ENCODE results near the gene LRP10. TPM values are rescaled to one million over a fixed set of nuclear protein-coding genes. Genes with fewer than 3 reads are reported as not detected.
A peak's percentile ranks its signal among the peaks of the same experiment; 100 is the strongest.
"Not testable (repeated sequence)": the region's sequence is repeated elsewhere in the genome, so short reads cannot be mapped to it uniquely, and the experiment has no call there.

Gene LRP10
- total RNA-seq, 1 donor from 2014 or later: 34.8 TPM

GRCh38 chr14:22846811-22847307, 24.7 kb upstream of the LRP10 start:
- Histone ChIP-seq H3K27me3 (ENCODE audit: control insufficient read depth, insufficient read depth, low read length) (no peaks in the 10 kb centered on the region), H3K36me3 (ENCODE audit: control insufficient read depth, insufficient read depth, low read length) (peaks cover 44% of the 10 kb centered on the region), H3K4me3 (ENCODE audit: low read depth, low read length) (no peak overlapping the region)
- no peak for TF ChIP-seq CTCF (IDR thresholded peaks at IDR 0.05; ENCODE audit: insufficient read depth, low read length, severe bottlenecking)
- no peak for DNase-seq (ENCODE audit: low read depth)
- no peak for FAIRE-seq

DNA sequence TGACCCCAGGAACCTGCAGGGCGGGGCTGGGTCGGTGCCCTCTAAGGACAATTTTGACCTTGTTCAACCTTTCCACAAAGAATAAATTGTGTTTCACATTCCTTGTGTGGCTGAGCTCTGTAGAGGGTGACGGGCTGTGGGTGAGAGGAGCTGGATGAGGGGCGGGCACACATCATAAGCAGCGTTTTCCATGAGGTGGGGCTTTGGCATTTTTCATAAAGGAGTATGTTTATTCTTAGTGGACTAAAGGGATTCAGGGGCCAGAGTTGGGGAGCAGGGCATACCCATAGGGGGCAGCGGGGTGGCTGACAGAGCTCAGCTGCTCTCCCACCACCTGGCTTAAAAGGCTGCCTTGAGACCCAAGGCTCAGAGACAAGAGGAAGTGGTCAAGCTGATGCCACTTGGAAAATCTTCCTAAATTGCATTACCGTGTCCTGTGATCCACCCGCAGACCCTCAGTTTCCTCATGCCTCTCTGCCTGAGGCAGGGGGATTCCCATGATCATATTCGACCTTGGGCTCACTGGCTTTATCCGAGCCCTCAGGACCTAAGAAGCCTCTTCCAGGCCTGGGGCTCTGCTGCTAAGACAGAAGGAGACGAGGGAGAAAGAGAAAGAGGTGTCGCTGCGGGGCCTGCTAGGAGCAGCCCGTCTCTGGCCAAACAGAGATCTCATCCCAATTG, 23.7 kb upstream of the LRP10 start:
- peak; percentile 22 for TF ChIP-seq CTCF (IDR thresholded peaks at IDR 0.05; ENCODE audit: insufficient read depth, low read length, severe bottlenecking)
- FAIRE-seq (no peak), DNase-seq (ENCODE audit: low read depth) (no peak)

DNA sequence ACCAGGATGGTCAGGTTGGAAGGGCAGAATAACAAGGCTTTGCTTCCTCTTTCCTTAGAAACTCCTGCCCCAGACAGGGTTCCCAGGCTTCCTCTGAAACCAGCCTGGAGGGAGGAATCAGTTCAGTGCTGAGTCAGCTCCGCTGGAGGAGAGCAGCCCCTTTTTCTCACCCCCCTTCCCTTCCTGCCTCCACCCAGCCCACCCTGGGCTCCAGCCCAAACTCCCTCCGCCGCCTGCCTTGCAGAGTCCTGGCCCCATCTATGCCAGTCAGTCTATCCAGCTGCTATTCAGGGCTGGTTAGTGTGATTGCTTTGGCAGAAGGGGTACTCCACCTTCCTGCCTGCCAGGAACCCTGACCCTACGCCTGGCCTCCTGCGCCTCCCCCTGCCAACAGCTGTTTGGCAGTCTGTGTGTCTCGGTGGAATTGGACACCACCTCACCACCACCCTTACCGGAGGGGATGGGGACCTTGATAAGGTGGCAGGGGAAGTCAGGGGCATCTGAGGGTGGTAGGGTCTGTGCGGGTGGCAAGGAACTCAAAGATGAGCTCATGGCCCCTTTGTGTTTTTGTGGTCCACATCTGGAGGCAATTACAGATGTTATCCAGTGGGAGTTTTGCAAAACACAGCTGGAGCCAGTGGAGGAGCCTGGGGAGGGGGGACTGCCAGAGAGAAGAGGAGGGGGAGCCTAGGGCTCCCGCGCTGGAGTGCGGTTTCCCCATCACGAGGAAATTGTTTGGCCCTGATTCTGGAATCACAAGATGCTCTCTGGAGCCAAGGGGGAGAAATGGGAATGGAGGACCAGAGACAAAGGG, 23.0 kb upstream of the LRP10 start:
- no peak overlapping the region for H3K4me3 ChIP-seq (ENCODE audit: low read depth, low read length)
- FAIRE-seq: no peak

More for the DNA sequence above, 23.7 kb upstream of the LRP10 start:
- H3K36me3 ChIP-seq (ENCODE audit: control insufficient read depth, insufficient read depth, low read length): peaks cover 35% of the 10 kb centered on the region
- H3K27me3 ChIP-seq (ENCODE audit: control insufficient read depth, insufficient read depth, low read length): no peaks in the 10 kb centered on the region
- H3K4me3 ChIP-seq (ENCODE audit: low read depth, low read length): no peak overlapping the region

DNA sequence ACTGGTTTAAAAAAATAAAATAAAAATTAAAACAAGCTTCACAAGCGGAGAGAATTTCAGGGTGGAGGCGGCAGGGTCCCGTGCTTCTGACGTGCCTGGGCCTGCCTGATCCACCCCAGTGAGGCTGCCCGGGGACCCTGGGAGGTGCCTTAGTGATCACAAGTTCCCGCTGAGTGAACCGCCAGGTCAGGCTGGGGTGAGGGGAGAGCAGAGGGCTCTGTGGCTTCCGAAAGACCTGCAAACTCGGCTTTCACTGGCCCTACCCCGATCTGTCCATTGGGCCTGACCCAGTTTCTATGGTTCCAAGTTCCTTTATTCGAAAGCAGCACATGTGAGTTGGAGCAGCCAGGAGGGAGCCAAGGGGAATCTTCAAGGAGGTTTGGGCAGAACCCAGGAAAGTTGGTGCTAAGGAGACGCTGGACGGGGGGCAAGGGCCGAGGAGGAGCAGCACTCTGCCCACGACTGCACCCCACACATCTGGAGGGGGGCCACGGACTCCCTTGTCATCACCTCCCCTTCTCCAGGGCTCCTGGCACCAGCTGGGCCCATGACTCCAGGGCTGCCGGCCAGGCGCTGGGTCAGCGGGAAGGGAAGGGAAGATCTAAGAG, 22.2 kb upstream of the LRP10 start:
- no peak for FAIRE-seq
- no peak for TF ChIP-seq CTCF (IDR thresholded peaks at IDR 0.05; ENCODE audit: insufficient read depth, low read length, severe bottlenecking)
- H3K4me3 ChIP-seq (ENCODE audit: low read depth, low read length): no peak overlapping the region
- DNase-seq (ENCODE audit: low read depth): peak; percentile 48
- no peaks in the 10 kb centered on the region for H3K27me3 ChIP-seq (ENCODE audit: control insufficient read depth, insufficient read depth, low read length)
- H3K36me3 ChIP-seq (ENCODE audit: control insufficient read depth, insufficient read depth, low read length): peaks cover 24% of the 10 kb centered on the region

More for the DNA sequence above, 23.0 kb upstream of the LRP10 start:
- peaks cover 28% of the 10 kb centered on the region for H3K36me3 ChIP-seq (ENCODE audit: control insufficient read depth, insufficient read depth, low read length)
- DNase-seq (ENCODE audit: low read depth): peak; percentile 69
- H3K27me3 ChIP-seq (ENCODE audit: control insufficient read depth, insufficient read depth, low read length): no peaks in the 10 kb centered on the region
- TF ChIP-seq CTCF (IDR thresholded peaks at IDR 0.05; ENCODE audit: insufficient read depth, low read length, severe bottlenecking): no peak

- Histone ChIP-seq H3K4me3 (ENCODE audit: low read depth, low read length) (no peak overlapping the region), H3K36me3 (ENCODE audit: control insufficient read depth, insufficient read depth, low read length) (peaks cover 6% of the 10 kb centered on the region), H3K27me3 (ENCODE audit: control insufficient read depth, insufficient read depth, low read length) (no peaks in the 10 kb centered on the region)
- no peak for TF ChIP-seq CTCF (IDR thresholded peaks at IDR 0.05; ENCODE audit: insufficient read depth, low read length, severe bottlenecking)
- FAIRE-seq: no peak
- peak; percentile 93 for DNase-seq (ENCODE audit: low read depth)
Measured at GRCh38 chr14:22850944-22851764, 20.4 kb upstream of the LRP10 start.

DNA sequence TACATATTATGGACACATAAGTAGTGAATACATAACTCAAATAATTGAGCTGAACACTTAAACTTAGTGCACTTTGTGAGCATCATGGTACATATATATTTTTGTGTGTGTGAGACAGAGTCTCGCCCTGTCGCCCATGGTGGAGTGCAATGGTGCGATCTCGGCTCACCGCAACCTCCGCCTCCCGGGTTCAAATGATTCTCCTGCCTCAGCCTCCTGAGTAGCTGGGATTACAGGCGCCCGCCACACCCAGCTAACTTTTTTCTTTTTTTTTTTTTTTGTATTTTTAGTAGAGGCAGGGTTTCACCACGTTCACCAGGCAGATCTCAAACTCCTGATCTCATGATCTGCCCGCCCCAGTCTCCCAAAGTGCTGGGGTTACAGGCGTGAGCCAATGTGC, 19.4 kb upstream of the LRP10 start:
- H3K27me3 ChIP-seq (ENCODE audit: control insufficient read depth, insufficient read depth, low read length); FAIRE-seq; DNase-seq (ENCODE audit: low read depth); H3K36me3 ChIP-seq (ENCODE audit: control insufficient read depth, insufficient read depth, low read length); H3K4me3 ChIP-seq (ENCODE audit: low read depth, low read length): not testable (repeated sequence)

Measured in bronchial epithelial cell (primary cell).